Type B pancreatic cell (in vitro differentiated cells): ENCODE results near the gene DET1. TPM values are rescaled to one million over a fixed set of nuclear protein-coding genes. Genes with fewer than 3 reads are reported as not detected.

ENCODE experiments used
- DNase-seq: peaks from one replicate; pipeline ENCODE4 v3.0.0; 2021; ENCODE audit warnings: mixed read lengths; ENCODE audit not compliant: unreplicated experiment; ENCODE audit errors: extremely low spot score
- H3K27ac Mint-ChIP-seq: 2 replicates; pipeline ENCODE4 v1.8.0; 2021; ENCODE audit warnings: mild to moderate bottlenecking, mixed read lengths
- H3K27me3 Mint-ChIP-seq: 2 replicates; pipeline ENCODE4 v1.8.0; 2021; ENCODE audit warnings: mixed read lengths
- H3K36me3 Mint-ChIP-seq: 2 replicates; pipeline ENCODE4 v1.8.0; 2021; ENCODE audit warnings: mixed read lengths
- H3K4me1 Mint-ChIP-seq: one replicate; pipeline ENCODE4 v1.8.0; 2021; ENCODE audit warnings: mixed read lengths; ENCODE audit not compliant: unreplicated experiment
- H3K4me3 Mint-ChIP-seq: 2 replicates; pipeline ENCODE4 v1.8.0; 2021; ENCODE audit warnings: mild to moderate bottlenecking, mixed read lengths
- H3K9me3 Mint-ChIP-seq: 2 replicates; pipeline ENCODE4 v1.8.0; 2021; ENCODE audit warnings: mixed read lengths
- total RNA-seq: library from RNA; stranded (reverse); gene quantifications from 2 replicates; pipeline ENCODE4 v1.2.1, GENCODE V29; 2021; ENCODE audit warnings: low replicate concordance
- TF ChIP-seq, protein P1 (sequence below): fragments of 200-600 bp; sonication (generic); conservative IDR thresholded peaks from 2 replicates; pipeline ENCODE4 v1.5.0; 2021; ENCODE audit warnings: antibody characterized with exemption, mild to moderate bottlenecking

DET1 gene
- total RNA-seq, 1 donor from 2014 or later = 10.7 TPM

GRCh38 chr15:88538972-88539371, 7.5 kb downstream of the DET1 start:
- H3K9me3 Mint-ChIP-seq = no peaks in the 10 kb centered on the region
- H3K36me3 Mint-ChIP-seq = peaks cover 21% of the 10 kb centered on the region
- peak overlapping the region; percentile 45 for H3K27ac Mint-ChIP-seq

GRCh38 chr15:88537591-88538317, 8.7 kb downstream of the DET1 start:
- H3K4me1 Mint-ChIP-seq = peaks cover 10% of the 10 kb centered on the region
- TF ChIP-seq, protein P1, sequence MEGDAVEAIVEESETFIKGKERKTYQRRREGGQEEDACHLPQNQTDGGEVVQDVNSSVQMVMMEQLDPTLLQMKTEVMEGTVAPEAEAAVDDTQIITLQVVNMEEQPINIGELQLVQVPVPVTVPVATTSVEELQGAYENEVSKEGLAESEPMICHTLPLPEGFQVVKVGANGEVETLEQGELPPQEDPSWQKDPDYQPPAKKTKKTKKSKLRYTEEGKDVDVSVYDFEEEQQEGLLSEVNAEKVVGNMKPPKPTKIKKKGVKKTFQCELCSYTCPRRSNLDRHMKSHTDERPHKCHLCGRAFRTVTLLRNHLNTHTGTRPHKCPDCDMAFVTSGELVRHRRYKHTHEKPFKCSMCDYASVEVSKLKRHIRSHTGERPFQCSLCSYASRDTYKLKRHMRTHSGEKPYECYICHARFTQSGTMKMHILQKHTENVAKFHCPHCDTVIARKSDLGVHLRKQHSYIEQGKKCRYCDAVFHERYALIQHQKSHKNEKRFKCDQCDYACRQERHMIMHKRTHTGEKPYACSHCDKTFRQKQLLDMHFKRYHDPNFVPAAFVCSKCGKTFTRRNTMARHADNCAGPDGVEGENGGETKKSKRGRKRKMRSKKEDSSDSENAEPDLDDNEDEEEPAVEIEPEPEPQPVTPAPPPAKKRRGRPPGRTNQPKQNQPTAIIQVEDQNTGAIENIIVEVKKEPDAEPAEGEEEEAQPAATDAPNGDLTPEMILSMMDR = no peak
- no peaks in the 10 kb centered on the region for H3K9me3 Mint-ChIP-seq
- H3K36me3 Mint-ChIP-seq = peaks cover 24% of the 10 kb centered on the region
- DNase-seq = no peak
- no peaks in the 10 kb centered on the region for H3K27me3 Mint-ChIP-seq
- no peak overlapping the region for H3K4me3 Mint-ChIP-seq
- H3K27ac Mint-ChIP-seq = no peak overlapping the region

More at GRCh38 chr15:88538972-88539371, 7.5 kb downstream of the DET1 start:
- H3K4me3 Mint-ChIP-seq = no peak overlapping the region
- H3K4me1 Mint-ChIP-seq = peaks cover 10% of the 10 kb centered on the region
- H3K27me3 Mint-ChIP-seq = no peaks in the 10 kb centered on the region
- DNase-seq = no peak
- TF ChIP-seq, protein P1 = no peak

DNA sequence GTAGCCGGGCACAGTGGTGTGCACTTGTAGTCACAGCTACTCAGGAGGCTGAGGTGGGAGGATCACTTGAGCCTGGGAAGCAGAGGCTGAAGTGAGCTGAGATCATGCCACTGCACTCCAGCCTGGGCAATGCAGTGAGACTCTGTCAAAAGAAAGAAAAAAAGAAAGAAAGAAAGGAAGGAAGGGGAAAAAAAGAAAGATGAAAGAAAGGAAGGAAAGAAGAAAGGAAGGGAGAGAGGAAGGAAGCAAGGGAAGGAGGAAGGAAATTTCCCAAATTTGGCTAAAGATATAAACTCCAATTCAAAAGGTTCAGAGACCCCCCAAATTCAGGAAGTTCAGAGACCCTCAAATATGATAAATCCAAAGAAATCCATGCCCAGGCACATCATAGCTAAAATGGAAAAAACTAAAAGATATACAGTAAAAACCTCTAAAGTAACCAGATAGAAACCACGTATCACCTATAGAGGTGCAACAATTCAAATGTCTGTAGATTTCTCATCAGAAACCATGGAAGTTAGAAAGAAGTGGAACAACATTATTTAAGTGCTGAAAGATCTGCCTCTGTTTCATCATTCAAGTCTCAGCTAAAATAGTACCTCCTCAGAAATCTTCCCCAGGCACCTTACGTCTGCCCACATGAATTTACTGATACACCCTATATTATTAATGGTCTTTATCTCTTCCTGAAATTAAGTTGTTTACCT, 10.7 kb downstream of the DET1 start:
- H3K27me3 Mint-ChIP-seq = no peaks in the 10 kb centered on the region
- H3K4me1 Mint-ChIP-seq = peaks cover 10% of the 10 kb centered on the region
- no peak overlapping the region for H3K4me3 Mint-ChIP-seq
- H3K9me3 Mint-ChIP-seq = no peaks in the 10 kb centered on the region
- H3K36me3 Mint-ChIP-seq = peaks cover 27% of the 10 kb centered on the region
- no peak for DNase-seq
- no peak overlapping the region for H3K27ac Mint-ChIP-seq
- TF ChIP-seq, protein P1 = no peak

DNA sequence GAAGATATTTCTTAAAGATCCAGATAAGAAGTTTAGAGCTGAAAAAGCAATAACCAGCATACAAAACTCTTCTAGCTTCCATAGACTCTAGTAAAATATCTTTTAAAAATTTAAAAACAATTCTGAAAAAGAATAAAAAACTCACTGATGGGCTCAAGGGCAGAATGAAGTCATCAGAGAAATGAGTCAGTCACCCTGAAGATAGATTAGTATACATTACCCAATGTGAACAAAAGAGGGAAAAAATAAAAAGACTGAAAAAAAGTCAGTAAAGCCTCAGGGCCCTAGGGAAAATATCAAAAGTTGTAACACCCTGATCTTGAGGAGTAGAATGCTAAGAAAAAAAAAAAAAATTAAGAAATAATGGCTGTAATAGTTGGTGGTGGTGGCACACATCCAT, 11.4 kb downstream of the DET1 start:
- Mint-ChIP-seq H3K4me1 (peaks cover 6% of the 10 kb centered on the region), H3K36me3 (peaks cover 32% of the 10 kb centered on the region), H3K9me3 (no peaks in the 10 kb centered on the region), H3K27me3 (no peaks in the 10 kb centered on the region), H3K27ac (no peak overlapping the region), H3K4me3 (no peak overlapping the region)
- TF ChIP-seq, protein P1 = no peak
- no peak for DNase-seq

- peaks cover 29% of the 10 kb centered on the region for H3K36me3 Mint-ChIP-seq
- TF ChIP-seq, protein P1 = no peak
- no peaks in the 10 kb centered on the region for H3K9me3 Mint-ChIP-seq
- no peaks in the 10 kb centered on the region for H3K27me3 Mint-ChIP-seq
- no peak overlapping the region for H3K27ac Mint-ChIP-seq
- DNase-seq = no peak
- peaks cover 14% of the 10 kb centered on the region for H3K4me1 Mint-ChIP-seq
- H3K4me3 Mint-ChIP-seq = no peak overlapping the region
Observed at GRCh38 chr15:88533376-88533775, 13.1 kb downstream of the DET1 start.
